Iris pigment epithelial cell (primary cell): Measurements from ENCODE around the gene ZDHHC12.

ENCODE experiments used
- DNase-seq: peaks from one replicate; pipeline ENCODE4 v3.0.0-alpha.2; 2011; ENCODE audit warnings: low read depth

ZDHHC12 gene

GRCh38 chr9:128729766-128730517 lies 6.0 kb upstream of the ZDHHC12 start:
- DNase-seq, result no peak

GRCh38 chr9:128729302-128729701 lies 5.4 kb upstream of the ZDHHC12 start:
- no peak for DNase-seq

- DNase-seq, result no peak
These were observed 4.4 kb upstream of the ZDHHC12 start for GRCh38 chr9:128728298-128728697.

- DNase-seq, result no peak
These were observed 3.8 kb upstream of the ZDHHC12 start for GRCh38 chr9:128727640-128728248.

GRCh38 chr9:128724744-128725211 lies 851 bp upstream of the ZDHHC12 start:
- DNase-seq, result peak; percentile 86

- no peak for DNase-seq
These were observed 518 bp downstream of the ZDHHC12 start for GRCh38 chr9:128723352-128723865.

GRCh38 chr9:128722380-128723351 lies 1.3 kb downstream of the ZDHHC12 start:
- no peak for DNase-seq

GRCh38 chr9:128721487-128722010 lies 2.4 kb downstream of the ZDHHC12 start:
- no peak for DNase-seq

GRCh38 chr9:128720841-128721486 lies 3.0 kb downstream of the ZDHHC12 start:
- DNase-seq, result no peak

GRCh38 chr9:128719919-128720605 lies 3.9 kb downstream of the ZDHHC12 start:
- no peak for DNase-seq

- no peak for DNase-seq
These were observed 5.5 kb downstream of the ZDHHC12 start for GRCh38 chr9:128718475-128718874.

- no peak for DNase-seq
These were observed 5.9 kb downstream of the ZDHHC12 start for GRCh38 chr9:128718047-128718446.

- DNase-seq, result no peak
These were observed 7.2 kb downstream of the ZDHHC12 start for GRCh38 chr9:128716581-128717254.

- no peak for DNase-seq
These were observed 8.5 kb downstream of the ZDHHC12 start for GRCh38 chr9:128715436-128715750.

- no peak for DNase-seq
These were observed 9.1 kb downstream of the ZDHHC12 start for GRCh38 chr9:128714586-128715435.

- no peak for DNase-seq
These were observed 9.9 kb downstream of the ZDHHC12 start for GRCh38 chr9:128713941-128714573.

GRCh38 chr9:128713411-128713780 lies 10.5 kb downstream of the ZDHHC12 start:
- DNase-seq, result no peak

- DNase-seq, result no peak
These were observed 11.2 kb downstream of the ZDHHC12 start for GRCh38 chr9:128712451-128713410.
